Activated CD8-positive, alpha-beta memory T cell treated with anti-CD3 and anti-CD28 coated beads, Interleukin-2, amount 50 U/mL, for 24 hours (primary cell): ENCODE data around the gene CTNND2.

Experiments used
- DNase-seq: peaks from one replicate; pipeline ENCODE4 v3.0.0-alpha.2; 2020; ENCODE audit errors: extremely low read depth

The CTNND2 gene

DNA sequence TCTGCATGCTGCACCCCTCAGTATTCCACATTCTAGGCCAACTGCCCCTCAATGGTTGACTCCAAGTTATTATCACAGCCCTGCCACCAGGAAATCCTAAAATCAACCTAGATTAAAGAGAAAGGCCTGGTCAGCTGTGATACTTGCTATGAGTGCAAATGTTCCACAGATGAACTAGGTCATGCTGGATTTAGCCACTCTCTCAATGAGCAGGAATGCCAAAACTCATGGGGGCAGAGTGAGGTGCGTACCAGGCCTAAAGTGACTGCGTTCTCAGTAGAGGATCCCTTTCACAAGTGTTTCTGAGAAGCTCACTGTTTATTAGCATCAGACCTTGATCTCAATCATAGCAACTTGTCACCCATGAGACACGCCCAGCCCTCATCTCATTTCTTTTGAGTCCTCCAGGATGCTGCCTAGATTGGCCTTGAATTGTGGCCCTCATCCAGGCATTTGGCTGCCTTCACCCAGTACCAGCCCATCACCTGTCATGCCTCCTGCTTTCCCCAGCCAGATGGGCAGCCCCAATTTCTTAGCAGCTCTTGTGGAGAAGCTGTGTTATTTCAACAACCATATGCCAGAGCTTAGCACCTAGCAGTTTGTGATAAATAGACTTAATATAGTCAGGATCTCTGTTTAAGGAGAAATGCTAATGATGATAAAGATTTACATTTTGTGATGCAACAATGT, 383.9 kb downstream of the CTNND2 start:
- DNase-seq, result no peak

- no peak for DNase-seq
Measured at GRCh38 chr5:11519236-11519635, 385.0 kb downstream of the CTNND2 start.

DNA sequence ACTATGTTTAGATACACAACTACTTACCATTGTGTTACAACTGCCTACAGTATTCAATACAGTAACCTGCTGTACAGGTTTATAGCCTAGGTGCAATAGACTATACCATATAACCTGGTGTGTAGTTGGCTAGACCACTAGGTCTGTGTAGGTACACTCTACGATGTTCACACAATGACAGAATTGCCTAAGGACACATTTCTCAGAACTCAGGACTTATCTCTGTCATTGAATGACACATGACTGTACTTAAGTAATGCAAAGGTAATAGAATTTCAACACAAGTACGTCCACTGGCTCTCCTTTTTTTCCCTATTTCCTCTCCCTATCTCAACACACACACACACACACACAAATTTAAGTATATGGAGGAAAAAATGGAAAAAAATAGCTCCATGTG, 385.6 kb downstream of the CTNND2 start:
- DNase-seq, result no peak

GRCh38 chr5:11514705-11515432, 389.4 kb downstream of the CTNND2 start:
- DNase-seq, result no peak

- DNase-seq, result no peak
Measured at GRCh38 chr5:11511878-11512277, 392.4 kb downstream of the CTNND2 start.

DNA sequence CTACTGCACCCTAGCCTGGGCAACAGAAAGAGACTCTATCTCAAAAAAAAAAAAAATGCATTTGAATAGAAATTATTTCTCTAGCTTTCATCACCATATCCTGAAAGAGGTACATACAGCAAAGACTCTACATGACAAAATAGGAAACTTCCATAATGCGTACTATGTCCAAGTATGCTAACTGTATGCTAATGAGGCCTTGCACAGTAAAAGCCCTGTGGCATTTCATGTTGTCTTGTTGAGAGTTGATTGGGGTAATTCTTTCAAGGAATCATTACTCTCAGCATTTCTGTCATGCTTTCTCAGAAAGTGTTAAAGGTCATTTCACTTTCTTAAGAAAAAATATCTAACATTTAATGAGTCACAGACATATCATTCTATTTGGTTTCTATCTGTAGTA, 393.4 kb downstream of the CTNND2 start:
- DNase-seq, result no peak

DNA sequence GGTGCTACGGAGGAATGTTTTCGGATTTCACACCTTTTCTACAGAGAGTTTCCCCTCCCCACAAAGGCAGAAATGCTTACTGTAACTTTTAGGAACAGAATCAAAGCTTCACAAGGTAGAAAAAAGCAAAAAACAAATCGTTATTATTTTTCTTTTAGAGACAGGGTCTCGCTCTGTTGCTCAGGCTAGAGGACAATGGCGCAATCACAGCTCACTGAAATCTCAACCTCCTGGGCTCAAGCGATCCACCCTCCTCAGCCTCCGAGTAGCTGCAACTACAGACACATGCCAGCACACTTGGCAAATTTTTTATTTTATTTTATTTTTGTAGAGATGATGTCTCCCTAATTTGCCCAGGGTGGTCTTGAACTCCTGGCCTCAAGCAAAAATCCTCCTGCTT, 394.5 kb downstream of the CTNND2 start:
- no peak for DNase-seq

DNA sequence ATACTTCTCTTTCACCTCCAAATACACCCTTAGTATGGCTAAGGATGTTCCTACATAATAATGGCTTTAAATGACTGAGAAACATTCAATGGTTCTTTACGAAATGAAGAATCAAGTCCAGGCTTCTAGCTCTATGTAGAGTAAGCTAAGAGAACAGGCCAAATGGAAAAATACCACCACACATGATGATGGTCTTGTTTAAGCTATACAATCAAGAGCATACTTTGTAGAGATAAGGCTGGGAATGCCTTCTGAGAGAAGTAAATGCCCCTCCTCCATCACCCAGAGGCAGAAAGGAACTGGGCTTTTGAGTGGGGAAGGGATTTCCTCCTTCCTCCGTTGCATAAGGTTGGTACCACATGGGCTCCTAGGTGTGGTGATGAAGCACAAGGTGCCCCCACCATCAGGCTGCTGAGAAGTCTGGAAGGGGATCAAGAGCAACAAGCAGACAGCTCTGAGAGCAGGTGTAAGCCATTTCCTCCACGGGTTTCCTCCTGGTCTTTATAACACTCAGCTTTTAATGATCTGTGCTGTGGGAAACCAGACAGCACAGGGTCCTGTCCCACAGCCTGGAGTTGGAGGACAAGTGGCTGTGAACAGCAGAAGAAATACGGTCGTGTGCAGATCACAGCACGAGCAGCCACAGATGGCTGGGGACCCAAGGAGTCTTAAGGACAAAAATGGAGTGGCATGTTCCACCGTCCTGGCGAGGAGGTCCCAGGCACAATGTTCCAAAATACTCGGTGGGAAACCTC, 396.9 kb downstream of the CTNND2 start:
- DNase-seq, result no peak

DNA sequence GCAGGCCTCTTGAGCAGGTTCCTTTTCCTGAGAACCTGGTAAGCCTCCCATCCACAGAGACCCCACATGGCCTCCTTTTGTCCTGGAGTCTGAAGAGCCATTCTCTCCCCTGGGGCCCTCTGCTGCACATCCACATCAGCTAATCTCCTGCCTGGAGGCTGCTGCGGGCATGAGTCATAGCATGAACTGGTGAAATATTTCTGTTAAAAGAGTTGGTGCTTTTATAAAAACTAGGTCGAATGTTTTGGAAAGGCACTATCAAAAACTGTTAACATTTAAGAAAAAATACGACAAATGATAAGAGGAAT, 399.4 kb downstream of the CTNND2 start:
- DNase-seq, result no peak

GRCh38 chr5:11504065-11504885, 400.0 kb downstream of the CTNND2 start:
- DNase-seq, result no peak

DNA sequence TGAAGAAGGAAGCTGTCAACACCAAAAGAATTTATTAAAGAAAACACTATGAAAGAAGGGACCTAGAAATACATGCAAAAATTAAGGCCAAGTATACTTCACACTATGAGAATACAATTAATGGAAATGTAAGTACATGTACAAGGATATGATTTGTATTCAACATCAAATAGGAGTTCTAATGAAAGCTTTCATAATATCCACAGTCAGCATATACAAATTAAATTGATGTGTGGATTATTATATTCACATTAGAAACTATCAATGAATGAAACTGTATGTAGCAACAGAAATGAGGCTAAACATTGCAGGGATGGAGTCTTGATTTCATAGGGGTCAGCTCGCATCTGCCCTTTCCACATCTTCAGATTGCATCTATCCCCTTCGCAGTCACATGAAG, 401.5 kb downstream of the CTNND2 start:
- DNase-seq, result no peak

- DNase-seq, result no peak
Measured at GRCh38 chr5:11497651-11498050, 406.6 kb downstream of the CTNND2 start.

- no peak for DNase-seq
Measured at GRCh38 chr5:11496137-11496719, 408.0 kb downstream of the CTNND2 start.

DNA sequence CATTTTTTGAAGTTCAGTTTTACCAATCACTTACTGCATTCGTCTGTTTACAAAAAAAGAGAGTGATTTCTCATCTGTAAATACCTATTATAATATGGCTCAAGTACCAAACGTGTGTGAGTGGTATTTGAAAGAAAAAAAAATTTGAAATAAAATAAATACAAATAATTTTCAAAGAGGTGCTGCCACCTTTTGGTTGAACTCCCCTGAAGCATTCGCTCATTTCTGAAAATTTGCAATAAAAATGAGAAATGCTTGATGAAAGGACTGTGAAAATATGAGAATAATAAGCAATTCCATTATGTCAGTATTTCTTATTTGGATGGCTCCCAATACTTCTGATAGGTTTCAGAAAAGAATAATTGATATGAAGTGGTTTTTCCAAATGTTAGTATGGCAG, 409.9 kb downstream of the CTNND2 start:
- DNase-seq, result no peak

DNA sequence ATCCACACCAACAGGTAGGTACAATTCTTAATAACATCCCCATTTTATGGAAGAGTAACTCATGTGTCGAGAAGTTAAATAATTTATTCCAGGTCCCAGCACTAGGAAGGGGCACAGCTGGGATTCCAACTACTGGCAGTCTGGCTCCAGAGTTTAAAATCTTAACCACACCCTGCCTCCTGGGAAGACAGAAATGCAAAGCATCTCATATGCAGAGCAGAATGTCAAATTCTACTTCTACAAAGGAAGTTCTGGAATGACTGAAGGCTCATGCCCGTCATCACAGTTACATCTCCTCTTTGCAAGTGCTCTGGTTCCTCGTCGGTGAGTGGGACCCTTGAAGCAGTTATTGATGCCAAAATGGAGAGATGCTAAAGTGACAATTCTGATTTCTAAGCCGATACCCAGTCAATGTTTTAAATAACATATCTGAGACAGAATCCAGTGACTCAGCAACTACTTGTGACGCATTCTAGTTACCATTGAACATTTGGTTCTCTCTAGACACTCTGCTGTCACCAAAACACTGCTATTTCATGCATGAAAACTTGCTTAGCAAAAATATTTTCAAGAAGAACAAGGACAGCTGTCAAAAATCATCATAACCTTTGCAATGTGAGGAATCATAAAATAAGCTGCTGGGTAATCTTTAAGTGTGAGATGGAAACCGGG, 412.7 kb downstream of the CTNND2 start:
- DNase-seq, result no peak

GRCh38 chr5:11483630-11484029, 420.6 kb downstream of the CTNND2 start:
- no peak for DNase-seq

- DNase-seq, result no peak
Measured at GRCh38 chr5:11482011-11482410, 422.2 kb downstream of the CTNND2 start.

GRCh38 chr5:11477786-11478185, 426.5 kb downstream of the CTNND2 start:
- no peak for DNase-seq

- DNase-seq, result no peak
Measured at GRCh38 chr5:11476866-11477265, 427.4 kb downstream of the CTNND2 start.

DNA sequence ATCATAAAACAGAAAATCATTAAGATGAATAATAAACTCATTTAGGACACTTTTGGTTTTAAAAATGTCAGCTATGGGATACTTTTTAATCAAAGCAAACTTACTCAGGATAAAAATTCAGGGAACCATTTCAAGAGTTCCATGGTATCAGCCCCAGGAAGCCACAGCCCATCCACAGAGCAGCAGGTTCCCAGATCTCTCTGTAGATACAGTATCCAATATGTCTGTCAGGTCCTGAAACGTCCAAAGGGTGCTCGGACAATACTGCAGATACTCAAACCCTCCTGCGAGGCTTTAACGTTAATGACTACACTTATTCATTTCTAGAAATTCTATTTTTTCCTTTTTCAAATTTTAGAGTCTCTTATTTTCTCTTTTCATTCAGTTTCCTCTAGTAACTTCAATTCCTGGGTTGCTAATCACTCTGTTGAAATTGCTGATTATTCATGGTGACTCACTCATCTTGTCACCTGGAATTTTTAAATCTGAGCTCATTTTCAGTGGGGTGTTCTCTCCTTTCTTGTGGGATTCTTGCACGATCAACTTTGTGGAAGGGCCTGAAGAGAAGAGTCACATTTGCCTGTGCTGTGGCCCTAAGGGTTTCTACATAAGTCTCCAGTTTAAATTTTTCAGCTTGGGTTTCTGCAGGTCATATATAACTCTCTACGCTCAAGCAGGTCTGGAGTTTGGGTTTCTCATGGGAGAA, 435.8 kb downstream of the CTNND2 start:
- no peak for DNase-seq

GRCh38 chr5:11467588-11467987, 436.7 kb downstream of the CTNND2 start:
- no peak for DNase-seq
